ENCODE data around the gene GNAS.
"Not testable (repeated sequence)": the region's sequence is repeated elsewhere in the genome, so short reads cannot be mapped to it uniquely, and the experiment has no call there.

GNAS gene

DNA sequence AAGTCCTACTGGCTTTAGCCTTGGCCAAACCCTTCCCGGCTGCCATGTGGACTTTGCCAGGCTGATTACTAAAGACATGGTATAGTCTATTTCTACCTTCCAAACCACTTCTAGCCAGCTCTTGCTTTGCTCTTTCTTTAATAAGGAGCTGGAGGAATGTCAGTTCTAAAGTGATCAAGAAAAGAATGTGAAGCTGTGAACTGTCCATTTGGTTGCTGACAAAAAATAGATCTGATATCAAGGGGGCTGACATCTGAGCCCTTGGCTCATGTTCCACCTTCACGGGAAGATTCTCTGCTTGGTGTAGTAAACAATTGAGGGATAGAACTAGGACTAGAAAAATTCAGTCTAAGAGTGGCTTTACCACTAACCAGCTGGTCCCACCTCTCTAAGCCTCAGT is 24.4 kb upstream of the GNAS start:
- no peak for DNase-seq (ENCODE audit: low spot score)

DNA sequence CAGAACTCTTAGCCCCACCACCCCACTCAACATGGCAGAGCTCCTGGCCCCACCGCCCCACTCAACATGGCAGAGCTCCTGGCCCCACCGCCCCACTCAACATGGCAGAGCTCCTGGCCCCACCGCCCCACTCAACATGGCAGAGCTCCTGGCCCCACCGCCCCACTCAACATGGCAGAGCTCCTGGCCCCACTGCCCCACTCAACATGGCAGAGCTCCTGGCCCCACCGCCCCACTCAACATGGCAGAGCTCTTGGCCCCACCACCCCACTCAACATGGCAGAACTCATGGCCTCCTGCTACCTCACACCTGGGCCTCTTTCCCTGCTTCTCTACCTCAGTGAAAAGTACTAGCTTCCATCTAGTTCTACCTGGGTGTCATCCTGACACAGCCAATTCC is 23.7 kb upstream of the GNAS start:
- DNase-seq (ENCODE audit: low spot score): not testable (repeated sequence)

DNA sequence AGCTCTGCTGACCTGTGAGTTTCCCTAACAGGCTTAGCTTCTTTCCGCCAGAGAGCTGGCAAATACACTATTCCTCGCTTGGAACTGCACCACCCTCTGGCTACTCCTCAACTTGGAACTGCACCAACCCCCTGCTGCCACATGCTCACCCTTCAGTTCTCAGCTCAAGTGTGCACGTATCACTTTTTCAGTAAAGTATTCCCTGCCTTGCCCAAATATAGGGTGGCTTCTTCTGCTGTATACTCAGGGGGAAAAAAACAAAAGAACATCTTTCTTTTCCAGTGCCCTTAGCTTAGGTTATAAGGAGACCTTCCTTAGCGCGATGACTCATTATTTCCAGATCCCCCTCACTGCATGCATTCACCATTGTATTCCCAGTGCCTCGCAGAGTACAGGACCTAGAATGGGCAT is 23.0 kb upstream of the GNAS start:
- DNase-seq (ENCODE audit: low spot score): no peak

DNA sequence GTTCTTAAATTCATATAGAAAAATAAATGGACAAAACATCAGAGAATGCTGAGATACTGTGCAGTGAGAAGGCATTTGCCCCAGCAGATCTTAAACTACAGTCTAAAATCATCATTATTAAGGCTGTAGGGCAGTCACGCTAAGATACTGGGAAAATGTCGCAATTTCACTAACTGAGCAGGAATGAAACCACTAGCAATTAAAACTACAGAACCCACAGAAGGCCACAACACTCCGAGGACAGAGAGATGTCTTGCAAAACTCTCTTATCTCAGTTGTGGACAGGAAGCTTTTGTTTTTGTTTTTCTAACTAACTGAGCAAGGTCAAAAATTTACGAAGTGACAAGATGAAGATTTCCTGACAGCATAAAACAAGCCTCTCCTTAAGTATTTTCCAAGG is 20.1 kb upstream of the GNAS start:
- no peak for DNase-seq (ENCODE audit: low spot score)

DNA sequence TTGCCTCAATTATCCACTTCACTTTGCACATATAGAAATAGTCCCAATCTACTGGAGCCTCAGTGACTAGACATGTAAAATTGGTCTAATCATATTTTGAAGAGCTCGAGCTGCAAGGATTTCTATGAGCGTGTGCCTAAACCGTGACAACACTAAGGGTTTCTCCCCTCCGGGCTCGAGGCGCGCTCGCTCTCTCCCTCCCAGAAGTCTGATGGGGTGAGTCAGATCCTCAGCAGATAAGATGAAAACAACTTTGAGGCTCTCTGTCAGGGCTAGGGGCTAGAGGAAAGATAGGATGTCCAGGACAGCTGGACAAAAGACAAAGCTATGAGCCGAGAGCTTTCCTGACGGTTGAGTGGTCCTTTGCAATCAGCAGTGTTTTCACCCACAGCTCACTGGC is 18.6 kb upstream of the GNAS start:
- no peak for DNase-seq (ENCODE audit: low spot score)

DNA sequence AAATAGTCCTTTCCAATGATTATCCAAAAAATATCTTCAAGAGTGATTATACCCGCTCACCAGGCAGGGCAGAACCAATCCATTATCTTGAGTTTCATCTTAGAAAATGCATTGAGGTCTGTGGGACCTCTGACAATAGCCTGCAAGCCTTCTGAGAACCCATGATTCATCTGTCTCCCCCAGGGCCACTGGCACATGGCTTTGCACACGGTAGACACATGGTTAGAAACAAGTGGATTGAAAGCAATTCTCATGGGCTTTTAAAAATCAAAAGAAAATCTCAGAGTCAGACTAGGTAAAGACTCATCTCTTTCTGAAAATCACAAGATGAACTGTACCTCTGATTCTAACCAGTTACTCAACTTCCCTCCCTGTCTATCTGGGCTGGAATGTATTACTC is 17.3 kb upstream of the GNAS start:
- DNase-seq (ENCODE audit: low spot score): no peak

DNA sequence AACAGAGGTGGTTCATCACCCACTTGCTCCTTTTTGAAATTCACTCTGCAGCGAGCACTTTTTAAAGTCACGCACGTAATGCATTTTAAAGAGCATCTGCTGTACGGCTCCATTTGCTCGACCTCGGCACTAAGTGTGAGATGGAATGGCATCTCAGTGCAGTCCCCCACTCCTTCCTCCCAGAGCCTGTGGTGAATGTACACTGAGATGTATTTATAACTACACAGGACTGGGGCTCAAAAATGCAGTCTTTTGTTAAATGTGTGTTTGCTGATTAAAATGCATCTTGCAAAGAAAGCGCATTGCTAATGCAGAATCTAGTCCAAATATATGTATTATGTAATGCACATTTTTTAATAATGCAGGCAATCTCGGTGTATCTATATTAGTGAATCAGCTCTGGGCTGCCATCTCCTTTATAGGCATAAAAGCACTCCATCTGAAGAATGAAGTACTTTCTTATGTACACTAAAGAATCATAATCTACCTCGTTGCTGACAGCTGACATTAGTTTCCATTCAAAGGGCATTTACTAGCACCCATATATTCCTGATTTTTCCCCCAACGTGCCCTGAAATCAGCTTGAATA is 15.8 kb upstream of the GNAS start:
- DNase-seq (ENCODE audit: low spot score): no peak

DNA sequence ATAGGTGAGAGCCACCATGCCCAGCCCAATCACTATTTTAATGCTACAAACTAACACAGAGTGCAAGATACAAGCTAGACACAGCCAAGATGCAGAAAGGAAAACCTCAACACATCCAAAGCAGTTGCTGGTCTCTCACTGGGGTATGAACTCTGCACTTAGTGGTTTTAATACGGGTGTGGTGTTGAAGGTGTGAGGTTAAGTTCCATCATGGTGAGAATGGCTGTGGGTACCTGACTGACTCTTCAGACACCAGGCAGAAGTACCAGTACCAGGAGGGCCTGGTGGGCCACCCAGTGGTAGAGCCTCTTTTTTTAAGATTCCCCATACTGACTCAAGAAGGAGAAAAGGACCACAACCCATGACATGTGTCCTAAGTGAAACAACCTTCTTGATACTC is 14.8 kb upstream of the GNAS start:
- no peak for DNase-seq (ENCODE audit: low spot score)

DNA sequence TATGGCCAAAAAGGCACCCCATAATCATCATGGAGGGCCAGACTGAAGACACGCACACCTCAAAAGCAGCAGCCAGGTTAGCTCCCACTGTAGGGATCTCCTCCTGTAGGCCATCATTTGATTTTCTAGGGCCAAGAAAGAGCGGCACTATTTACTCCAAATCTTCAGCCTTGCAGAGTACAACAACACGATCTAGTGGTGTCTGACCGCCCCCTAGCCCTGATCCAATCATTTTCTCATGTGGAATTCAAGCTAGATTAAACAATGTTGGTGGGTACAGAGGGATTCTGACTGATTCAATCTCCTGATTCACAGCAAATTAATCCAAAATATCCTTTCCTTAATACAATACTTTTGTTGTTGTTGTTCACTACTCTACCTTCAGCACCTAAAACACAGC is 14.3 kb upstream of the GNAS start:
- no peak for DNase-seq (ENCODE audit: low spot score)

DNA sequence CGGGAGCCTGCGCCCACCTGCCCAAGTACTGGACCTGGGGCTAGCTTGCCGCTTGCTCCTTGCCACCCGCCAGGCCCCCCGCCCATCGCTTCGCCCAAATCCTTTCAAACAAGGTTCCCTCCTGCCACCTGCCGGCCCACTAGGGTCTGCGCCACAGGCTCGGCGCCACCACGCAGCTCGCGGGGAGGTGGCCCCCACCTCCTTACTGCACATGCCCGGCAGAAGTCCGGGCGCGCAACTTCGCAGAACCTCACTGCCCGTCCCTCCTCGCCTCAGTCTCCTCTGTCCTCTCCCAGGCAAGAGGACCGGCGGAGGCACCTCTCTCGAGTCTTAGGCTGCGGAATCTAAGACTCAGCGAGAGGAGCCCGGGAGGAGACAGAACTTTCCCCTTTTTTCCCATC is 13.0 kb upstream of the GNAS start:
- no peak for DNase-seq (ENCODE audit: low spot score)

DNA sequence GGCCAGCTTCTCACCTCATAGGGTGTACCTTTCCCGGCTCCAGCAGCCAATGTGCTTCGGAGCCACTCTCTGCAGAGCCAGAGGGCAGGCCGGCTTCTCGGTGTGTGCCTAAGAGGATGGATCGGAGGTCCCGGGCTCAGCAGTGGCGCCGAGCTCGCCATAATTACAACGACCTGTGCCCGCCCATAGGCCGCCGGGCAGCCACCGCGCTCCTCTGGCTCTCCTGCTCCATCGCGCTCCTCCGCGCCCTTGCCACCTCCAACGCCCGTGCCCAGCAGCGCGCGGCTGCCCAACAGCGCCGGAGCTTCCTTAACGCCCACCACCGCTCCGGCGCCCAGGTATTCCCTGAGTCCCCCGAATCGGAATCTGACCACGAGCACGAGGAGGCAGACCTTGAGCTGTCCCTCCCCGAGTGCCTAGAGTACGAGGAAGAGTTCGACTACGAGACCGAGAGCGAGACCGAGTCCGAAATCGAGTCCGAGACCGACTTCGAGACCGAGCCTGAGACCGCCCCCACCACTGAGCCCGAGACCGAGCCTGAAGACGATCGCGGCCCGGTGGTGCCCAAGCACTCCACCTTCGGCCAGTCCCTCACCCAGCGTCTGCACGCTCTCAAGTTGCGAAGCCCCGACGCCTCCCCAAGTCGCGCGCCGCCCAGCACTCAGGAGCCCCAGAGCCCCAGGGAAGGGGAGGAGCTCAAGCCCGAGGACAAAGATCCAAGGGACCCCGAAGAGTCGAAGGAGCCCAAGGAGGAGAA is 12.3 kb upstream of the GNAS start:
- no peak for DNase-seq (ENCODE audit: low spot score)

DNA sequence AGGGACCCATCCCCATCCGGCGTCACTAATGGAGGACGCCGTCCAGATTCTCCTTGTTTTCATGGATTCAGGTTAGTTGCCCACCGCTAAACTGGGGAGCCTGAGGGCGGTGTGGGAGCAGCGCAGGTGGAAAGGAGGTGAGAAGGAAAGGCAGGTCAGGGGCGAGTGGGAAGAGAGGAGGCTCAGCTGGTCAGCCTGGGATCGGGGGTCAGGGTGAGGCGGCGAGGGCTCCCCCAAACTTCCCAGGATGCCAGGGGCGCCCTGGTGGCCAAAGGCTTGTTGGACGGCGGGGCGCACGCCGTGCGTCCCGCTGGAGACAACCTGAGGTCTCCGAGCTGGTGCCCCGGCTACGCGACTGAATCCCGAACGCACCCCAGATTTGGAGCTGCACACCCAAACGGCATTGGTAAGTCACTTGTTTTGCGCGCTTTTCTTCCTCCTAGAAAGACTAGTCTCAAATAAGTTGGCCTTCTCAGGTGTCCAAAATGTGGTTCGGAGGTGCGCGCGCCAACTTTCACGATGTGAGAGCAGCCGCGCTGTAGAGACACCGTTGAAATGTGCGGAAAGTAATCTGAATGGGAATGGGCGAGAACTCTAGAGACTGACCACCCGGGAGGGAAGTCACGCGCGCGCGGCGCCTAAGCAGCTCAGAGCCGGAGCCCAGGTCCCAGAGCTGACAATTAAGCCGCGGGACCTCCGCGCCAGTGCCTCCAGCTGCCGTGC is 11.5 kb upstream of the GNAS start:
- no peak for DNase-seq (ENCODE audit: low spot score)

DNA sequence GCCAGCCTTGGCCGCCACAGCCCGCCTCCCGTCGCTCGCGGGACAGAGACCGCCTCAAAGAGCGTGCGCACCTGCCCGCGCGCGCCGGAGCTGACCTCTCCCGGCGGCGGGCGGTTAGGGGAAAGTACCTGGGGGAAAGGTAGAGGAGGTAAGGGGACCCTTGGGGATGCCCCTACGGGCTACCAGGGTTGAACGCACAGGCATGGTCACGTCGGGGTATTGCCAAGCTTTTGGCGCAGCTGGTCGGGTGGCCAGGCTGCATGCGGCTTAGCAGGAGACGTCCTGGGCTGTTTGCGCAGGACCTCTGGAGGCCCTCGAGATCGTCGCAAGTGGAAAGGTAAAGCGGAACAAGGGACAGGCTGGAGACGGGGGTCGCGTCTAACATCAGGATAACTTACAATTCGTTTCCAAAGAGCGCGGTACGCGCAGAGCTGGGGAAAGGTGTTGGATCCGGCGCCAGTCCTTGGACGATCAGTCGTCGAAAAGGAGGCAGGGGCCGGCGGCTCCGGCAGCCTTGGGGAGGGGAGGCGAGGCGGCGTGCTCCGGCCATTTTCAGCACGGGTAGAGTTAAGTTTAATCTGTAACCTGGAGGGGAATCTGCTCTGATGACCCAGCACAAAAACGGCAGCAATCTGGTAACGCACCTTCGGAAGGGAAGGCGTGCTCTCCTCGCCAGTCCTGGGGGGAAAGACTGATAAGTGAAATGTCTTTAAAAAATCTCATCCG is 10.8 kb upstream of the GNAS start:
- no peak for DNase-seq (ENCODE audit: low spot score)

DNA sequence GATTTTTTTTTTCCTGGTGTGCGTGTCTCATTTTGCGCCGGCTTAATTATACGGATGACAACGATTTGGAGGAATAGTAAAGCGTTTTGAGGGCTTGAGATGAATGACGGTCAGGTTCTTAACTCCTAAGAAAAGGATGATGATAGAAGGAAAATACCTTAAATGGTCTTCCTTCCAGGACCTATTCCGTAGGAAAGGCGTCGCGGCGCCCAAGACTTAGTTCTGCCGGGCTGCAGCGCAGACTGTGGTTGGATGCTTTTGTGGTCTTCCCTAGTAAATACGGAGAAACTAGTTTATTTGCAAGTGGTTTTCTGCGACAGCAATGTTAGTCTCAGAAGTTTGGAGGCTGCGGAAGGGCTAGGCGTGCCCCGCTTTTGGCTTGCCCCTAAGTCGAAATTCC is 10.2 kb upstream of the GNAS start:
- no peak for DNase-seq (ENCODE audit: low spot score)

DNA sequence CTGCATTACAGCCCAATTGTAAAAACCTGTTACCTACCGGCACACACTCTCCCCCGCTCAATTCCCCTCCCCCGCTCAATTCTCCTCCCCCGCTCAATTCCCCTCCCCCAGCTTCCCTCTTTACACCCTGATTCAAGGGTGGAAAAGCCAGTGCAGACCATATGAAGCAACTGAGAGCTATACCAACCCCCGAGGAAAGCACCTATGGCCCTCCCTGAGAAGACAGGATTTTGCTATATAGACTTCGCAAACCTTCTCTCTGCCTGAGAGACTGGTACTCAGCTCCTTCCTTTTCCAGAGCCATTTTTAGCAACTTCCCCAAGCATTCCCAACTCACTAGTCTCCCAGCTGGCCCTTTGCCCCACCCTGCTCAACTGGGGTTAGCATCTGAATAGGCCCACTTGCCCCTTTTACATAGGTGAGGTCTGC is 9.4 kb upstream of the GNAS start:
- no peak for DNase-seq (ENCODE audit: low spot score)

DNA sequence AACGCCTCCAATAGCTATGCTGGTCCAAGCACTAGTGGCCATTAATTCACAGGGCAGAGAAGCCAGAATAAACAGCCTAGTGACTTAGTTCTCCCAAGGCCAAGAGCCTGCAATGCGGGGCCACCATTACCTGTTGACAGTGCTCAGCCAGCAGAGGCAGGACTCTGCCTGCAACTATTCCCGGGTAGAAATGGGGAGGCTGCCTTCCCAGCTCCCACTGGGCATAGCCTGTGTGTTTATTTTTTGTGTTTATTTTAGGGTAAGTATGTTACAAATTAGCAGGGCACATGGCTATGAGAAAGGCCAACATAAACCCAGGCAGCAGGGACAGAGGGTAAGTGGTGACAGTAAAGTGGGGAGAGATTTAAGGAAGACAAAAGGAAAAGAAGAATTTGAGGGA is 6.8 kb upstream of the GNAS start:
- no peak for DNase-seq (ENCODE audit: low spot score)

DNA sequence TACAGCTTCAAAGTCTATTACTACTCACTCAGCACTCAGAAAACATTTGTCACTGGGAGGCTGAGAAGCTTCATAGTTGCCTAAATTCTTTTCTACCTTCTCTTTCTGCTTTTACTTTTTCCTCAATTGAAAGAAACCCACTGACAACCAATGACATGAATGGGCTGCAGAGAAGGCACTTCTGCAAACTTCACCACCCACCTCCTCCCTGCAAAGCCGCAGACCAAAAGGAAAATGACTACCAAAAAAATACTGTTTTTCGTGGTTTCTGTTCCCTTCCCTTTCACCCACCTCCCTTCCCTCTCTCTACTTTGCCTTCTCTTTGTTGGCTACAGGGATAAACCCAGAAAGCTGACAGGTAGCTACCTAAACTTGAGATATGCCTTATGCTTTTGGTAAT is 5.1 kb upstream of the GNAS start:
- no peak for DNase-seq (ENCODE audit: low spot score)

DNA sequence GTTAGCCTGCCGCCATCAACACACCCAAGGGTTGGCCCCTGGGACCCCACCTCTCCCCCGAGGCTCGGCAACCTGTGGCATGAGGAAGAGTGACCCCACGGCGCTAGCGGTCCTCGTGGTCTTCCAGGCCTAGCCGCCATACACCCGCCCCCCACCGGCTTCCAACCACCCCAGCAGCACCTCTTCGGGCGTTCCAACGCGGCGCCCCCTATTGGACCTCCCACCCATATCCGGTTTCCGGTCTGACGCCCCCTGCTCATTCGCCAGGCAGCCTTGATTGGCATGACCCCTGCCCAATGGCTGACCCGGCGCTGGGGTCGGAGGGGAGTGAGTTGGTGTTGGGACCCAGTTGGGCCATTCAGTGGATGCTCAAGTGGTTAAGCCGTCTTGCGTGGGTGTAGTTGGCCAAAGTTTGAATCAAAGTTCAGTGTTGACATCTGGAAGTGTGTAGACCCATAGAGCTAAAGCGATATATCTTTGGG is 1.8 kb upstream of the GNAS start, which contains the start of gene GNAS-AS1:
TSS of gene GNAS-AS1 (minus strand) at position 210 of the 482 bp plus-strand sequence.
- DNase-seq (ENCODE audit: low spot score): no peak

DNA sequence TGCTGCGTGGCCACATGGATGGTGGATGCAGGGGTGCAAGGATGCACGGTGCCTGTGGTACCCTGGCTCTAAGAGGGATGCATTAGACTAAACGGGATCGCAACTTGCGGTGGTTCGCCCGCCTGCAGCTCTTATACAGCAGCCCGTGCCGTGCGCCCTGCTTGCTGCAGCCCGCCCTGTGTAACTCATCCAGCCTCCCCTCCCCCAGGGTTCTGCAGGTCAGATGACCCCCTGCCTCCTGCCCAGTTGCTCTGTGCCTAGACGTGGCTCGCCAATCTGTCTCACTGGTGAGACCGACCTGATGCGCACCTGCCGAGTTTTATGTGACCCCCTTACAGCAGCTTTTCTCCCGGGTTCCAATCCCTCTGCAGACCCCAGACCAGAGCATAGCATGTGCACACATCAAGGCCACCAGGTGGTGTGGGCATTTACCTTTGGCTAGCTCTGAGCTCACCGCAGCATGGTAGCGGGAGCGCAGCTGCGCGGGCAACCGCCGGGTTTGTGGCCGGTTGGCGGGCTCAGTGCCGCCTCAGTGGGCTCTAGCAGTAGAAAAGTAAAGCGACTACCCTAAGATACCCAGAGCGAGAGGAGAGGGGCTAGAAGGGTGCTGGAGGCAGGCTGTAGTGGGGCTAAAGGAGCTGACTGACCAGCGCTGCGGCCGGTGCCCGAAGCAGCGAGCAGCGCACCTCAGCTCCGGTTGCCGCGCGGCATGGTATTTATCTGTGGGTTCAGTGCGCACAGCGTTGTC is 1.1 kb upstream of the GNAS start:
- DNase-seq (ENCODE audit: low spot score): no peak

DNA sequence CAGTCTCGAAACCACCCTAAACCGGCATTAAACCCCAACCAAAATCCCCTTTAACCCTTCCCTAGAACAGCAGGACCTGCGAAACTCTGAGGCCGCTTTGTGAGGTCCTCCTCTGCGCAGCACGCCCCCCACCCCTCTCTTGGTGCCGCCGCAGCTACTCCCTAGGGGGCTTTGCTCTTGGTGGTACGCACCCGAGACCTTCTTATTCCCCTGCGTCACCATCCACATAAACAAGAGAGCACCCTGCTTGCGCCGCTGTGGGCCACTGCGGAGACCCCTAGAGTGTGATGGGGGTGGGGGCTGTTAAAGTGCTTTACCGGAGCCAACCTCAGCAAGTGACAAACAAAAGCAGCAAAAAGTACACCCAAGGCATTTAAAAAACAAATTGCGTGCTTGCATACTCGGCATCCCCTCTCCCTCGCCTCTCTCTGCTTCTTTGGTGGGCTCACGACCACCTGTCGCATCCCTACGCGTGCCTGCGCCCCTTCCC is 502 bp upstream of the GNAS start:
- DNase-seq (ENCODE audit: low spot score): no peak

DNA sequence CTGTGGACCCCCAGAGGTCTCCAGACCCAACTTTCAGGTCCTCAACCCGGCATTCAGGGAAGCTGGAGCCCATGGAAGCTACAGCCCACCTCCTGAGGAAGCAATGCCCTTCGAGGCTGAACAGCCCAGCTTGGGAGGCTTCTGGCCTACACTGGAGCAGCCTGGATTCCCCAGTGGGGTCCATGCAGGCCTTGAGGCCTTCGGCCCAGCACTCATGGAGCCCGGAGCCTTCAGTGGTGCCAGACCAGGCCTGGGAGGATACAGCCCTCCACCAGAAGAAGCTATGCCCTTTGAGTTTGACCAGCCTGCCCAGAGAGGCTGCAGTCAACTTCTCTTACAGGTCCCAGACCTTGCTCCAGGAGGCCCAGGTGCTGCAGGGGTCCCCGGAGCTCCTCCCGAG is 950 bp downstream of the GNAS start:
- no peak for DNase-seq (ENCODE audit: low spot score)

All from kidney capillary endothelial cell (primary cell).